HG03045 (cell line): ENCODE results near the gene TRIM2.

Experiments used
- ATAC-seq: cut with Tn5 transposase; IDR thresholded peaks from one replicate; pipeline ENCODE4 v1.9.1; 2021; ENCODE audit warnings: mild to moderate bottlenecking, moderate library complexity; ENCODE audit not compliant: unreplicated experiment

Gene TRIM2

GRCh38 chr4:153221783-153222706, 17.8 kb downstream of the TRIM2 start:
- peak; percentile 33 for ATAC-seq

GRCh38 chr4:153222707-153223426, 18.6 kb downstream of the TRIM2 start:
- peak; percentile 65 for ATAC-seq

GRCh38 chr4:153223427-153223801, 19.2 kb downstream of the TRIM2 start:
- ATAC-seq = no peak

- no peak for ATAC-seq
Measured at GRCh38 chr4:153223930-153224329, 19.7 kb downstream of the TRIM2 start.

GRCh38 chr4:153224474-153224873, 20.2 kb downstream of the TRIM2 start:
- no peak for ATAC-seq

GRCh38 chr4:153227469-153228075, 23.3 kb downstream of the TRIM2 start:
- ATAC-seq = no peak

GRCh38 chr4:153228512-153229140, 24.4 kb downstream of the TRIM2 start:
- no peak for ATAC-seq

GRCh38 chr4:153229545-153229944, 25.3 kb downstream of the TRIM2 start:
- ATAC-seq = no peak

GRCh38 chr4:153232768-153233167, 28.5 kb downstream of the TRIM2 start:
- ATAC-seq = no peak

- no peak for ATAC-seq
Measured at GRCh38 chr4:153233761-153234371, 29.6 kb downstream of the TRIM2 start.

GRCh38 chr4:153234885-153235284, 30.6 kb downstream of the TRIM2 start:
- no peak for ATAC-seq

GRCh38 chr4:153238135-153238919, 34.1 kb downstream of the TRIM2 start:
- ATAC-seq = no peak

- ATAC-seq = no peak
Measured at GRCh38 chr4:153239409-153239808, 35.2 kb downstream of the TRIM2 start.

GRCh38 chr4:153241295-153241694, 37.1 kb downstream of the TRIM2 start:
- ATAC-seq = no peak

GRCh38 chr4:153241970-153242838, 38.0 kb downstream of the TRIM2 start:
- ATAC-seq = no peak

- ATAC-seq = no peak
Measured at GRCh38 chr4:153242839-153243324, 38.6 kb downstream of the TRIM2 start.

GRCh38 chr4:153243468-153243867, 39.2 kb downstream of the TRIM2 start:
- no peak for ATAC-seq

- ATAC-seq = no peak
Measured at GRCh38 chr4:153244969-153245368, 40.7 kb downstream of the TRIM2 start.

- ATAC-seq = no peak
Measured at GRCh38 chr4:153245775-153246174, 41.5 kb downstream of the TRIM2 start.
